GM23248 (cell line): ENCODE measurements around the gene MSX1.

Experiments
- EZH2 ChIP-seq: fragments of 200-600 bp; sonication (generic); IDR thresholded peaks from 2 replicates; pipeline ENCODE4 v1.6.1; 2018; ENCODE audit warnings: antibody characterized with exemption, mild to moderate bottlenecking; ENCODE audit not compliant: insufficient read depth, poor library complexity, severe bottlenecking
- EZH2phosphoT487 ChIP-seq: fragments of 200-600 bp; sonication (generic); IDR thresholded peaks from 2 replicates; pipeline ENCODE4 v1.6.1; 2018; ENCODE audit warnings: antibody characterized with exemption, moderate library complexity, mild to moderate bottlenecking, low read depth; ENCODE audit not compliant: insufficient read depth

DNA sequence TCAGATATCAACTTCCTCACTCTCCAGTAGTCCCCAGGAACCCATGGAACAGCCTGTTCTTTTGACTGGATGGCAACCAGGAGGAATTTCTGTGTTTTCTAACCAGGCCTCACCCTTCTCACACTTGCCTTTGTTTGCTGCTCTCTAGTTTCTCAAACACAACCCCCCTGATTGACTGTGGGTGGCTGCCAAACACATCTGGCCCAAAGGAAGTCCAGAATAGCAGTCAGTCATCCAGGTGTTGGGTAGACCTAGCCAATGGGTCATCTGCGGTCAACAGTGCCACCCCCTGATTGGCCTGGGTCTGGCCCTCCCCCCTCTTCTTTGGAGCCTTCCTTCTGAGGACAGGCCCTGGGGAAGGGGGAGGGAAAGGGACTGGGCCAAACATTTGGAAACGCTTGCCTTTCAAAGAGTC lies 53.7 kb downstream of the MSX1 start:
- TF ChIP-seq EZH2 (no peak), EZH2phosphoT487 (no peak)
